GM19239 (cell line): ENCODE measurements around the gene SLC9A9.

Source experiments
- DNase-seq: peaks from one replicate; pipeline ENCODE4 v3.0.0; 2011; ENCODE audit warnings: low spot score; ENCODE audit not compliant: insufficient read length
- FAIRE-seq: peaks from 2 replicates; lab custom pipeline; 2011; peaks lifted over from hg19 to GRCh38; lab: Jason Lieb, UNC

Gene SLC9A9

DNA sequence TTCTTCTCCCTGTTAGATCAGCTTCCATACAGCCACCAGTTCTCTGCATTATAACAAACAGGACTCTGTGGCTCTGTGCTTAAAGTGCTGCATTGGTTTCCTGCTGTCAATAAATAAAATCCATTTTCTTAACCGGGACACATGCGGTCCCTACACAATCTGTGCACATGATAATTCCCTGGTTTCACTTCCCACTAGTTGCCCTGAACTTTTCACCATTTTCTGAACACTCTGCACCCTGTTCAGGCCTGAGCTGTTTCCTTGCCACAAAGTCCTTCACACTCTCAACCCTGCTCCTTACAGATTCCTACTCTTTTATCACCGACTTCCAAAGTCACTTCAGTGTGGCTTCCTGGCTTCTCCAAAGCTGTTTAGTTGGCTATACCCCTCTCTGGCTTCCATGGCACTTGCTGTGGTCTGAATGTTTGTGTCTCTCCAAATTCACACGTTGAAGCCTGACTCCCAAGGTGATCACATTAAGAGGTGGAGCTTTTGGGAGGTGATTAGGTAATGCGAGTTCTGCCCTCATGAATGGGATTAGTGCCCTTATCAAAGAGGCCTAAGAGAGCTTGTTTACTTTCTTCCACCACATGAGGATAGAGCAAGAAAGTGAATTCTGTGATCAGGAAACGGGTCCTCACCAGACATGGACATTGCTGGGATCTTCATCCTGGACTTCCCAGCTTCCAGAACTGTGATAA, 495.3 kb downstream of the SLC9A9 start:
- FAIRE-seq = no peak
- DNase-seq = no peak

DNA sequence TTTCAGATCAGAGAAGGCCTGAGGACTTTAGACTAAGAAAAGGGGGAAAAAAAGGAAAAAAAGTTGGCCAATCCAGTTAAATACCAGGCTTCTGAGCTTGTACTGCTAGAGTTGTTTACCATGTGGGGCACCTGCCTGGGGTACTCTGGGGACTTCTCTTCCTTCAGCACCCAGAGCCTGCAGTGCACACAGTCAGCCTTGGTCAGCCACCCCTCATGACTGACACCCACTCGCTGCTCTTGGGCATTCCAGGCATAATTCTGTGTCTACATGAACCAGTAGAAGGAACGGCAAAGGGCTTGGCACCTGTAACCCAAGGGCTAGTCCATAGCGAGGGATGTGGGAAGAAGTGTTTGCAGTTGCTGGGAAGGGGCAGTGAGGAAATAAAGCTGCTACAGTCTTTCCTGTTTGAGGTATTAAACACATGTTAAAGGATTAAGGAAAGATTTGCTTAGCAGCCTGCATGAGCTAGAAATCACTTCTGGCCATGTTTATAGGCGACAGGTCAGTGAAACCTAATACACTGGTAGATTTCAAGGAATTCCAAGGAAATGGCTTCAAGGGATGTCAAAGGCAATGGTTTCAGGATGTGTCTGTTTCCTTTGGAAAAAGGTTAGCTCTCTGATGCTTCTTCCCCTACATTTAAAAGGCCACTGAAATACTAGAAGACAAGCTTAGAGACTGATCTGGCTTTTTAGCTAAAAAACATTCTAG, 496.2 kb downstream of the SLC9A9 start:
- no peak for FAIRE-seq
- no peak for DNase-seq

DNA sequence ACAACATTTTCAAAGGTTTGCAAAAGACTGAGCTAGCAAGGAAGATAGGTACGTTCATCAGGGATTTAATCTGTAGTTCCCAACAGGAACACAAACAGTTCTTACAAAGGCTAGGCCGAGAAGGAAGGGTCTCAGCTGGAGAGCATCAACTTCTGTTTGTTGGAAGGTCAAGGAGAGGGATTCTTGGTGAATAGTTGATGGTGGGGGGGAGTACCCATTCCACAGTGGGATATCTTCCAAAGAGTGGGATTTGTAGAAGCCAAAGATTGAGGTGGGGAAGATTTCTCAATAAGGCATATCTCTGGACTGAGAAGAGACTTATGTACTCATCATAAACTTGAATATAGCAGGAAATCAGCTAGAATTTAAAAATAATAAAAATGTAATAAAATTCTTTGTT, 496.9 kb downstream of the SLC9A9 start:
- DNase-seq (no peak), FAIRE-seq (no peak)

DNA sequence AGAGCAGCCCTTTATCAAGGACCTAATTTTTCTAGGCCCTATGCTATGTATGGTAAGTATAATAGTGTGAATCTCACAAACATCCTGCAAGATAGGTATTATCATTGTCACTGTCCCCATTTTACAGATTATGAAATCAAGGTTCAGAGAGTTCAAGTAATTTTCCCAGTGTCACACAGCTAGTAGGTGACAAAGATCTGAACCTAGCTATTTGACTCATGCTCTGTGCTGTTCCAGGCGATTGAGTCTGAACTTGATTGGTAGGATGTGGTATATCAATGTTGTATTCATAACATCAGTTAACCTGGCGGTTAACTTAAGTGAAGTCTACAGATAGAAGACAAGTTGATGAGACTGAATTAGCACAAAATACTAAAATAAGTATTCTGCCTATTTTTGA, 498.8 kb downstream of the SLC9A9 start:
- FAIRE-seq = no peak
- DNase-seq = no peak

DNA sequence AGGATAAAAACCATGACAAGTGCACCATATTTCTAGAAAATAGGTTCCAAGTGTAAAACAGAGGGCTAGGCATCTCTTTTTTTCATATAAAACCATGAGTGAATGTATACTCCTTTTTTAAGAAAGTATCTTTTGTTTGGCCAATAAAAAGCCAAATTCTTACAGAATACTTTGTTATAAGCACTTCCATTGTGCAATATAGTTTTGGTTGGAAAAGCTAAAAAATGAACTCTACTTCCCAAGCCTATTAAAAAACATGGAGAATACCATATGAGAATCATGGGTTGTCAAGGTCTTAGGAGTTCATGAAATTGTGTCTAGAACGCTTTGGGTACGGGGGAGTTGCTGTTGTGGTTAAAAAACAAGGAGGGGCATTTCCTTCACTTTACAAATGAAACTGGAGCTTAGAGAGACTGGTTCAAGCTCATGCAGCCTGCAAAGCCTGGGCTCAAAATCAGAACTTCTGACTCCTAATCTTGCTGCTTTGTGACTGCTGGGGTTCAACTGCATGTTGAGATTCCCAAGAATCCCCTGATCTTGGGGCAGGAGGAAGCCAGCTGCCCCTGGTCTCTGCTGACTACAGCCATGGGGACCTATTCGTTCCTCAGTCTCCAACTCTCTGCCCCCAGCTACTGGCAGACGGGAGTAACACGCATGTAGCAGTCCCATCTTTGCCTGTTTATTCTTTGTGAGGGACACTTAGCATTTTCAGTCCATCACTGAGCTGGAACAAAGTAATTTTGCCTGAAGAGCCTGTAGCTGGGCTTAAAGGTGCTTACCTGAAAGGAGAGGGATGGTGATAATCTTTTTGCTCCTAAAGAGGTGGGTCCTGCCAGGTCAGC, 499.6 kb downstream of the SLC9A9 start:
- DNase-seq = no peak
- no peak for FAIRE-seq

GRCh38 chr3:143344516-143345165, 503.6 kb downstream of the SLC9A9 start:
- DNase-seq (no peak), FAIRE-seq (no peak)

- FAIRE-seq (no peak), DNase-seq (no peak)
These were observed 504.3 kb downstream of the SLC9A9 start for GRCh38 chr3:143343944-143344343.

DNA sequence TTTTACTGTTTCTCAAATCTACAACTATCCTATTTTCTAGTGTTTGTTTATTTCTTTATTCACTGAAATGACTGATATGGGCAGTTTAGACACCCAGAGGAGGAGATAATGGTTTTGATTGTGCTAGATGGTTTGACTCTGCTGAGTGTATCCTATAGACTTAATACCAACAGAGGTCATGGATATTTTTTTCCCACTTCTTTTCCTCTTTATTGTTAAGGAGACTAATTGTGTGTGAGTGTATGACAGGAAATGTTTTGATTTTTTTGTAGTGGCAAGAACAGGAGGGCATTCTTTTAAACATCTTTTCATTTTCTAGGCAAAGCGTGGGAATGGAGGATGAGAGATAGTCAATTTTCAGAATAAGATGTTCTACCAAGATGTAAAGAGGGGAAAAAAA, 505.2 kb downstream of the SLC9A9 start:
- no peak for DNase-seq
- no peak for FAIRE-seq

GRCh38 chr3:143339451-143339850, 508.8 kb downstream of the SLC9A9 start:
- FAIRE-seq (no peak), DNase-seq (no peak)

DNA sequence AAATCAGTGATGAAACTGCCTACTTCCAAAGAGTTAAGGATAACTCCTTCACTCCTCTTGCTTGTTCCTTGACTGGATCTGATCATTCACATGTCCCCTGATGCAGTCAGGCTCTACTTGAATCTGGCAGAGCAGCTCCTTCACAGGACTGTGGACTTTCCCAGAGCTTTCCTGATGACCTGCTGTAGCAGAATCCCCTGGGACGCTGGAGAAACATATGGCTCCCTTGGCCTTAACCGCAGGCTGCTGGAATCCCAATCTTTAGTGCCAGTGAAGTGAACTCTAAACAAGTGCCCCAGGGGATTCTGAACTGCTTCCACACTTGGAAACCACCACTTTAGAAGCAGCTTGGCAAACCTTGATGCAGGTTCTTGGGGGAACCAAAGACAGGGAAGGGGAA, 510.9 kb downstream of the SLC9A9 start:
- DNase-seq (no peak), FAIRE-seq (no peak)

- no peak for DNase-seq
- no peak for FAIRE-seq
These were observed 514.0 kb downstream of the SLC9A9 start for GRCh38 chr3:143334231-143334630.

DNA sequence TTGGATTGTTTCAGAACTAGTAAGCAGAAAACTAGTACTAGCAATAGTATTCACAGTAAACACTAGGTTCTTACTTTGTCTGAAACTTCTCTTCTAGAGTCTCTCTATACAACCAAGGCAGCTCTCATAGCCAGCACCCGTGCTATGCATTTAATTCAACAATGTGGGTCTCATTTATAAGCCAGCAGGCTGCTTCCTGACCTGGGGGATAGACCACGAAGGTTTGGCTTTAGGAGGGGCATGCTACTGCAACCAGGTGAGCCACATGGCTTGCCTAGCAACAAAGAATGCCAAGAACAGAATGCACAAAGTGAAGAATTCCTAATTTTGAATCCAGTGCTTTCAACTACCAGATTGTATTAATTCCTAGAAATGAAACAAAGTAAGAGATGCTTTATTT, 514.9 kb downstream of the SLC9A9 start:
- no peak for FAIRE-seq
- no peak for DNase-seq

DNA sequence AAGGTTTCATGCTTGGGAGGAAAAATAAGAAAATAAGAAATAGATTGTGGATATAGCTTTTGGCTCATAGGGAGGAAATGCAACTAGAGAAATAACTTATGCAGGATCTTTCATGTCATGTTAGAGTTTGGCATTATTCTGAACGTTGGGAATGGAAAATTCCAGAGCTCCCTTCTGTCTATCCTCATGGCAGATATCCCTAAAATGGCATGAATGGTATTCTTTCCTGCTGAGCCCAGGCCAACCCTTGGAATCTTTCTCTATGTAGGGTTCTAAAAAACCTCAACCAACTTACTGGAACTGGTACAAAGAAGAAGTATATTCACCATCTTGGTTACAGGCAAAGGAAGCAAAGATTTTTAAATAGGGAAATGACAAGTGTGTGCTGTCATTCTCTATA, 516.2 kb downstream of the SLC9A9 start:
- FAIRE-seq (no peak), DNase-seq (no peak)

DNA sequence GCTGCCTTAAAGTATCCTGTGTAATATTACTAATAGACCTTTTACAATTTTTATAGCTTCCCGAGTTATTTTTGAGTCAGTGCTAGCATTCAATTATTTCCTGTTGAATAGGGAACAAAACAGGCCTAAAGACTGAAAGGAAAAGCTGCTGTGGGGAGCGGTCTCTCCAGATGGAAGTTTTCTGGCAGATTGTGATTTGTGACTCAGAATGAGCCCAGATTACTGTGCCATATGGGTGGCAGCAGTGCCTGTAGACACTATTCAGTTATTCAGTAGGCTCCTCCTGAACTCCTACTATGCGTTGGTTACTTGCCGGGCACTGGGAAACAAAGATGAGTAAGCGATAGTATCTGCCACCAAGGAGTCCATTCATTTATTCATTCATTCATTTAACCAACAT, 516.9 kb downstream of the SLC9A9 start:
- DNase-seq (no peak), FAIRE-seq (no peak)

- FAIRE-seq = no peak
These were observed 517.9 kb downstream of the SLC9A9 start for GRCh38 chr3:143330296-143330868.

DNA sequence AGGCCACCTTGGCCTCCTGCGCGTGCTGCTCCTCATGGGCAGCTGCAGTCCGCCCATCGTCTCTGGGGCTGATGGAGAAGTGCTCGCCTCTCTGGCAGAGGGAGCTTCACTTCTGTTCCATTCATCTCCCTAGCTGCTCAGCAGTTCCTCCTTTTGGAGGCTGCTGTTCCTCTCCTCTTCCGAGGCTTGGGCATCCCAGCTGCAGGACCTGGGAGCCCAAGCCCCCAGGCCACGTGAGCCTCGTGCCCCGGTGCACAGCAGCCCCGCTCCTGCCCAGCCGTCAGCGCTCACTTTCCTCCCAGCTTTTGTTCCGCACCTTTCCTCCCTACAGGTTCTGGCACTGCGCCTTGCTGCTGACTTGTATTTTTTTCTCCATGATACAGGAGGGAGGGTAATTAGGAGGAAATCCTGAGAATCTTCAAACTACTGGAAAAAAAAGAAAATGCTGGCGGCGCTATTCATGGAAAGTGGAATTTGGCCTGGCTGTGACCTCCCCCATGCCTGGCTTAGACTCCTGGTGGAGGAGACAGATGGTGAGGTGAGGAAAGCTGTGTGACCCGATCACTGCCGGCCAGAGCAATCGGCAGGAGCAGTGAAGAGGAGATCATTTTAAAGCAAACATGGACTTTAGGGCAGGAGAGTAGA, 518.6 kb downstream of the SLC9A9 start:
- FAIRE-seq = no peak
- no peak for DNase-seq

More at GRCh38 chr3:143330296-143330868, 517.9 kb downstream of the SLC9A9 start:
- no peak for DNase-seq

- FAIRE-seq (no peak), DNase-seq (no peak)
These were observed 519.8 kb downstream of the SLC9A9 start for GRCh38 chr3:143328451-143328850.

DNA sequence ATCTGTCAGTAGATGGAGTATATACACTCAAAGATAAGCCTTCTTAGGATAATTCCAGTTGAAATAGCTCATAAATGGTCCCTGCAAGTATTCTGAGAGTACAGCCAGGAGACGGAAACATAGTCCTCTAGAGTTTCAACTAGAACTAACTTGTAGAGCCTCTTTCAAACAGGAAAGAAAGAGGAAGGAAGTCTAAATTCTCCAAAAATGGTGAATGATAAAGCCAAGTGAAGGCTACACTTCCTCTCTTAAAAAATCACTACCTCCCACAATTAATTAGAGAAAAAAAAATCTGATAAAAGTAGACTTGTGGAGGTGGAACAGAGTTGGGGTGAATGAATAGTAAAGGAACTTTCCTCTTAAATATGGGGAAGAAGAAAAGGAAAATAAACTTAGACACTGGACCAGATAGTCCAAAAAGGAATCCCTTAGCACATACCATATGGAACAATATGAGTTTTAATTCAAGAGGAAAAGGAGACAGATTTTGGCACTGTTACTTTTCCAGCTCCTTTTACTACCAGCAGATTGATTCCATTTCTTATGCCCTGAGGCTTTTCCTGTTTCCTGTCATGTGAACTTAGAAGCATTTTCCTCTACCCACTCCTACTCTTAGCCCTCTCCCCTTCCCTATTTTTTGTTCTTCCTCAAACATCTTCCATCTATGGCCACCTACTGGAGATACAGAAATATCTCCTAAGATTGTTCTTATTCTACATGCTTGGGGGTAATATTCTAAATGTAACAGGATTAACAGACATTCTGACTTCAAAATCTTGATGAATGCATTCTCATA, 521.1 kb downstream of the SLC9A9 start:
- DNase-seq = no peak
- FAIRE-seq = no peak
